ENCODE measurements around the gene ZNF423.

GRCh38 chr16:49867234-49867633, 11.3 kb upstream of the ZNF423 start:
- no peak for TF ChIP-seq CTCF (IDR thresholded peaks at IDR 0.05)
- no peak for TF ChIP-seq POLR2A (IDR thresholded peaks at IDR 0.05)

All from right lobe of liver (tissue), 4 donors.